IMR-90 (cell line): ENCODE data around the gene DNAH17. TPM values are rescaled to one million over a fixed set of nuclear protein-coding genes. Genes with fewer than 3 reads are reported as not detected.

ENCODE experiments used
- ATAC-seq: fragments of 200-7000 bp; cut with Tn5 transposase; 2 replicates; pipeline ENCODE4 v1.9.1; 2020; ENCODE audit warnings: low read depth, mild to moderate bottlenecking, moderate library complexity
- BruUV-seq: library from RNA; stranded (reverse); fragments of 400-500 nt; replicated peaks from 2 replicates; lab custom pipeline; 2021; lab: Mats Ljungman, UMichigan
- CTCF ChIA-PET: fragments of 300-600 bp; formaldehyde crosslinking; extraction: SDS; loops from one replicate; lab custom pipeline; 2021; ENCODE audit warnings: antibody characterized with exemption; lab: Yijun Ruan, JAX
- POLR2A ChIA-PET: fragments of 300-600 bp; sonication (Branson Sonifier 250); formaldehyde crosslinking; loops from one replicate; lab custom pipeline; 2022; ENCODE audit warnings: antibody characterized with exemption; ENCODE audit not compliant: unreplicated experiment; lab: Charles Lee
- DNase-seq: peaks from one replicate; pipeline ENCODE4 v3.0.0; 2013
- H2AFZ ChIP-seq: replicated peaks from 2 replicates; pipeline ENCODE3; 2013; ENCODE audit warnings: low read length, mild to moderate bottlenecking; ENCODE audit not compliant: poor library complexity
- H2AK5ac ChIP-seq: 2 replicates; pipeline ENCODE4 v1.6.1; 2013; ENCODE audit warnings: low read depth, low read length, inconsistent platforms
- H2AK9ac ChIP-seq: replicated peaks from 2 replicates; pipeline ENCODE3; 2013; ENCODE audit warnings: mild to moderate bottlenecking, low read depth, low read length, moderate library complexity; ENCODE audit not compliant: poor library complexity
- H2BK120ac ChIP-seq: 2 replicates; pipeline ENCODE4 v1.6.1; 2013; ENCODE audit warnings: low read depth, low read length, inconsistent platforms
- H2BK15ac ChIP-seq: 3 replicates; pipeline ENCODE4 v1.6.1; 2013; ENCODE audit warnings: low read depth, low read length, inconsistent platforms
- H2BK20ac ChIP-seq: 2 replicates; pipeline ENCODE4 v1.6.1; 2013; ENCODE audit warnings: low read depth, mild to moderate bottlenecking, inconsistent platforms, low read length, moderate library complexity
- H2BK5ac ChIP-seq: 2 replicates; pipeline ENCODE4 v1.6.1; 2013; ENCODE audit warnings: mild to moderate bottlenecking, low read depth, low read length, inconsistent platforms; ENCODE audit not compliant: poor library complexity, severe bottlenecking
- H3K14ac ChIP-seq: replicated peaks from 2 replicates; pipeline ENCODE4 v1.6.1; 2013; ENCODE audit warnings: low read depth, low read length, inconsistent platforms
- H3K18ac ChIP-seq: 2 replicates; pipeline ENCODE4 v1.6.1; 2013; ENCODE audit warnings: low read depth, low read length, control low read depth
- H3K23ac ChIP-seq: 2 replicates; pipeline ENCODE4 v1.6.1; 2013; ENCODE audit warnings: low read depth, low read length, inconsistent platforms
- H3K27ac ChIP-seq: 2 replicates; pipeline ENCODE4 v1.5.1; 2013; ENCODE audit warnings: mild to moderate bottlenecking, control low read depth, low read length; ENCODE audit not compliant: insufficient read depth
- H3K27me3 ChIP-seq: 2 replicates; pipeline ENCODE4 v1.6.1; 2013; ENCODE audit warnings: low read length; ENCODE audit not compliant: control insufficient read depth, insufficient read depth
- H3K36me3 ChIP-seq: 2 replicates; pipeline ENCODE4 v1.6.1; 2013; ENCODE audit warnings: low read length, mixed read lengths; ENCODE audit not compliant: control insufficient read depth, insufficient read depth
- H3K4ac ChIP-seq: 2 replicates; pipeline ENCODE4 v1.6.1; 2013; ENCODE audit warnings: low read depth, low read length, inconsistent platforms
- H3K4me1 ChIP-seq: 2 replicates; pipeline ENCODE4 v1.6.1; 2013; ENCODE audit warnings: low read length, mixed read lengths; ENCODE audit not compliant: control insufficient read depth, insufficient read depth
- H3K4me2 ChIP-seq: 2 replicates; pipeline ENCODE4 v1.6.1; 2013; ENCODE audit warnings: low read depth, mild to moderate bottlenecking, control low read depth, low read length, moderate library complexity
- H3K4me3 ChIP-seq: 2 replicates; pipeline ENCODE4 v1.5.1; 2013; ENCODE audit warnings: low read depth, mild to moderate bottlenecking, control low read depth, low read length, moderate library complexity; ENCODE audit not compliant: insufficient read depth
- H3K56ac ChIP-seq: 2 replicates; pipeline ENCODE4 v1.6.1; 2013; ENCODE audit warnings: low read length, inconsistent platforms; ENCODE audit not compliant: insufficient read depth; ENCODE audit errors: extremely low read depth
- H3K79me1 ChIP-seq, 2 experiments: 2 replicates each; pipeline ENCODE4 v1.6.1; 2013; ENCODE audit warnings: low read length in 2 of 2, inconsistent platforms in 1 of 2, low read depth in 1 of 2
- H3K9ac ChIP-seq: 2 replicates; pipeline ENCODE4 v1.6.1; 2013; ENCODE audit warnings: low read depth, low read length, control low read depth
- H3K9me1 ChIP-seq: 2 replicates; pipeline ENCODE4 v1.6.1; 2013; ENCODE audit warnings: low read length, inconsistent platforms; ENCODE audit not compliant: insufficient read depth
- H3K9me3 ChIP-seq: 2 replicates; pipeline ENCODE4 v1.6.1; 2013; ENCODE audit warnings: low read length; ENCODE audit not compliant: control insufficient read depth, insufficient read depth
- H4K20me1 ChIP-seq: 2 replicates; pipeline ENCODE4 v1.6.1; 2013; ENCODE audit warnings: low read length, inconsistent platforms; ENCODE audit not compliant: insufficient read depth
- H4K5ac ChIP-seq: 2 replicates; pipeline ENCODE4 v1.6.1; 2013; ENCODE audit warnings: mild to moderate bottlenecking, low read depth, low read length, control low read depth
- H4K8ac ChIP-seq, 2 experiments: 2 replicates each; pipeline ENCODE4 v1.6.1; 2013; ENCODE audit warnings: low read depth in 2 of 2, low read length in 2 of 2, control low read depth in 1 of 2, inconsistent platforms in 1 of 2
- H4K91ac ChIP-seq: 2 replicates; pipeline ENCODE4 v1.6.1; 2013; ENCODE audit warnings: low read depth, low read length, inconsistent platforms; ENCODE audit not compliant: insufficient read depth
- MXI1 ChIP-seq: IDR thresholded peaks from 2 replicates; pipeline ENCODE4 v1.6.1; 2012; ENCODE audit warnings: low read depth, mild to moderate bottlenecking, low read length, moderate library complexity, borderline replicate concordance
- RFX5 ChIP-seq: IDR thresholded peaks from 2 replicates; pipeline ENCODE4 v1.8.0; 2012; ENCODE audit warnings: low read depth, mild to moderate bottlenecking, low read length, moderate library complexity
- WGBS, 2 experiments: methylation state at CpG; one replicate each; pipeline versions ENCODE4 v1.1.5 to v1.1.7; 2013; ENCODE audit warnings: missing lambda C conversion rate in 2 of 2; ENCODE audit not compliant: insufficient read length in 1 of 2; ENCODE audit errors: extremely low coverage in 2 of 2; 5-methylcytosine and 5-hydroxymethylcytosine counted together
- dilution Hi-C: fragments of 300-500 bp; cut with HindIII; formaldehyde crosslinking; loops from one replicate; pipeline ENCODE4 v1.14.3; 2018; ENCODE audit warnings: low sequenced_read_pairs; ENCODE audit not compliant: unreplicated experiment
- in situ Hi-C: fragments of 300-500 bp; cut with MboI; formaldehyde crosslinking; loops from 3 replicates; pipeline ENCODE4 v1.14.3; 2019; ENCODE audit warnings: low sequenced_read_pairs, inconsistent platforms, mixed read lengths
- intact Hi-C: fragments of 100-400 bp; cut with micrococcal nuclease; formaldehyde crosslinking; loops from 2 replicates; pipeline ENCODE4 v1.10.0; 2022
- polyA plus RNA-seq, 3 experiments: library from polyadenylated mRNA; depleted of rRNA; stranded (reverse); fragments of >200 nt; gene quantifications; 2 replicates each; pipeline ENCODE4 v1.2.3, GENCODE V29; 2012; ENCODE audit warnings: low replicate concordance in 1 of 3
- total RNA-seq: library from RNA; depleted of rRNA; stranded (reverse); fragments of >200 nt; gene quantifications from 2 replicates; pipeline ENCODE4 v1.2.3, GENCODE V29; 2012
- TF ChIP-seq, protein P1 (sequence below): fragments of 150-350 bp; IDR thresholded peaks from 2 replicates; pipeline ENCODE4 v1.6.1; 2017; ENCODE audit warnings: mild to moderate bottlenecking, antibody characterized with exemption, low read length, low read depth

DNAH17 gene
- total and polyA plus RNA-seq, 2 of the 4 experiments (the other 2 are of a cell fraction), result not detected

DNA sequence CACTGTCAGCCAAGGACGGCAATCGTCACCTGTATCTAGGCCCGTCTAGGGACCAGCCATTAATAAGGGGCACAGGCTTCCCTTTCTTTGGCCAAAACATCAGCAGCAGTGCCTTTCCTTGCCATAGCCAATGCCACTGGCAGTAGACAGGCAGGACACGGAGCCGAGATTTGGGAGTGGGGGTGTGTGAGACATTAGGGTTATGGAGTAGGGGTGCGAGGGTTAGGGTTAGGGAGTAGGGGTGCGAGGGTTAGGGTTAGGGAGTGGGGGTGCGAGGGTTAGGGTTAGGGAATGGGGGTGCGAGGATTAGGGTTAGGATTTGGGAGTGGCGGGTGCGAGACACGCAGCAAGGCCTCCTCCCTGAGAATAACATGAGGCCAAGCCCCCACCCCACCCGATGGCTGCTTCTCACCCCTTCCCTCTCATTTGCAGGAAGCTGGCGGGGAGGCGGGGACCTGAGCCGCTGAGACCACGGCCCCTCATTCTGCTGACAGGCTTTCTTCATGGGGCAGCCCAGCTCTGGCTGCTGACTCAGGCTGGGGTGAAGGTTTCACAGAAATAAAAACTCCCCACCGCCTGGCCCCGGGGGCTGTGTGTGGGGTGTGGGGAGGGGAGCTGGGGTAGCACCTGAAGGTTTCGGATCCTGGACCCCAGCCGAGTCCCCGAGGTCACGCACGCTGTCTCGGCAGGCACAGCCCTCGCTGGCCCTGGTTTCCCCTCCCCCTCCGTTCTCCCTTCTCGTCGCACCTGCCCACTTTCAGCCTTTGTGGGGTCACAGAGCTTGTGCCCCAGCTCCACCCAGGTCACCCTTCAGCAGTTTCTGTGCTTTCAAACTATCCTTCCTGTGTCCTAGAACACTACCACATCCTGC lies 104.9 kb downstream of the DNAH17 start:
- dilution Hi-C loops (no loop called here), in situ Hi-C loops (no loop called here), intact Hi-C loops (no loop called here)
- Histone ChIP-seq H3K9me3 (peaks cover 4% of the 10 kb centered on the region; the same call in 1 of the 2 replicates), H3K56ac (no peak overlapping the region), H2BK20ac (no peak overlapping the region), H4K20me1 (no peaks in the 10 kb centered on the region), H3K9ac (no peak overlapping the region), H3K4me1 (peaks cover 10% of the 10 kb centered on the region), H3K4ac (no peak overlapping the region), H2BK5ac (no peak overlapping the region), H4K8ac (no peak overlapping the region), H2AK9ac (no peak overlapping the region), H3K79me1 (no peaks in the 10 kb centered on the region), H2BK120ac (no peak overlapping the region), H3K4me2 (no peak overlapping the region), H4K5ac (no peak overlapping the region), H3K14ac (no peak overlapping the region), H2AK5ac (no peak overlapping the region), H3K27me3 (peaks cover 7% of the 10 kb centered on the region; the same call in 1 of the 2 replicates), H3K36me3 (no peaks in the 10 kb centered on the region), H3K27ac (no peak overlapping the region), H3K23ac (no peak overlapping the region), H2BK15ac (no peak overlapping the region), H3K9me1 (peaks cover 9% of the 10 kb centered on the region), H3K18ac (no peak overlapping the region), H4K91ac (no peak overlapping the region), H2AFZ (no peak overlapping the region), H3K4me3 (no peak overlapping the region)
- POLR2A ChIA-PET, result no interaction called here
- ATAC-seq, result no peak
- CTCF ChIA-PET, result no interaction called here
- WGBS, 2 experiments, result 55 to 100% methylated on average over 2 to 7 of the region's 29 CpGs
- no peak for TF ChIP-seq MXI1
- no peak for TF ChIP-seq RFX5
- TF ChIP-seq, protein P1, sequence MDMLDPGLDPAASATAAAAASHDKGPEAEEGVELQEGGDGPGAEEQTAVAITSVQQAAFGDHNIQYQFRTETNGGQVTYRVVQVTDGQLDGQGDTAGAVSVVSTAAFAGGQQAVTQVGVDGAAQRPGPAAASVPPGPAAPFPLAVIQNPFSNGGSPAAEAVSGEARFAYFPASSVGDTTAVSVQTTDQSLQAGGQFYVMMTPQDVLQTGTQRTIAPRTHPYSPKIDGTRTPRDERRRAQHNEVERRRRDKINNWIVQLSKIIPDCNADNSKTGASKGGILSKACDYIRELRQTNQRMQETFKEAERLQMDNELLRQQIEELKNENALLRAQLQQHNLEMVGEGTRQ, result no peak
- no peak for DNase-seq
- no TSS peak for BruUV-seq
